Epithelial cell of prostate (primary cell): ENCODE measurements around the gene HAL.

Source experiments
- DNase-seq: peaks from one replicate; pipeline ENCODE4 v3.0.0-alpha.2; 2011; ENCODE audit warnings: low read depth, low spot score
- H3K27ac ChIP-seq: fragments of 450-650 bp; 2 replicates; pipeline ENCODE4 v1.5.1; 2017; ENCODE audit warnings: mild to moderate bottlenecking

Gene HAL

GRCh38 chr12:95996034-95996658, at the start of gene HAL:
HAL (minus strand) TSS chr12:95996344; CDS start chr12:95995910, 434 bp downstream.
- no peak within 1 kb of the TSS for H3K27ac ChIP-seq
- no peak for DNase-seq

- no peak overlapping the region for H3K27ac ChIP-seq
- no peak for DNase-seq
Measured at GRCh38 chr12:96045566-96045965, 49.4 kb upstream of the HAL start.

GRCh38 chr12:96044943-96045290, 48.8 kb upstream of the HAL start:
- DNase-seq, result no peak
- H3K27ac ChIP-seq, result no peak overlapping the region

- DNase-seq, result no peak
Measured at GRCh38 chr12:96044017-96044942, 48.1 kb upstream of the HAL start.

GRCh38 chr12:96041181-96041580, 45.0 kb upstream of the HAL start:
- no peak for DNase-seq

More at GRCh38 chr12:96044017-96044942, 48.1 kb upstream of the HAL start:
- peak overlapping the region; percentile 26 for H3K27ac ChIP-seq

GRCh38 chr12:96040305-96041133, 44.4 kb upstream of the HAL start:
- no peak for DNase-seq
- no peak overlapping the region for H3K27ac ChIP-seq

More at GRCh38 chr12:96041181-96041580, 45.0 kb upstream of the HAL start:
- no peak overlapping the region for H3K27ac ChIP-seq

- no peak for DNase-seq
- H3K27ac ChIP-seq, result no peak overlapping the region
Measured at GRCh38 chr12:96039516-96039915, 43.4 kb upstream of the HAL start.

- H3K27ac ChIP-seq, result no peak overlapping the region
- no peak for DNase-seq
Measured at GRCh38 chr12:96036765-96037455, 40.8 kb upstream of the HAL start.

GRCh38 chr12:96035283-96036236, 39.4 kb upstream of the HAL start, which contains the start of gene LTA4H:
LTA4H (minus strand) TSS chr12:96035587; CDS start chr12:96035519, 68 bp downstream.
- DNase-seq, result peak; percentile 92

GRCh38 chr12:96034621-96035282, 38.6 kb upstream of the HAL start:
- DNase-seq, result no peak
- peak overlapping the region; percentile 64 for H3K27ac ChIP-seq

More at GRCh38 chr12:96035283-96036236, 39.4 kb upstream of the HAL start, which contains the start of gene LTA4H:
- peak within 1 kb of the TSS; percentile 64 for H3K27ac ChIP-seq

- H3K27ac ChIP-seq, result peak overlapping the region; percentile 64
- no peak for DNase-seq
Measured at GRCh38 chr12:96033549-96034389, 37.6 kb upstream of the HAL start.

GRCh38 chr12:96029826-96030225, 33.7 kb upstream of the HAL start:
- DNase-seq, result no peak
- H3K27ac ChIP-seq, result no peak overlapping the region

- no peak overlapping the region for H3K27ac ChIP-seq
- DNase-seq, result no peak
Measured at GRCh38 chr12:96028538-96028937, 32.4 kb upstream of the HAL start.

- DNase-seq, result no peak
- H3K27ac ChIP-seq, result no peak overlapping the region
Measured at GRCh38 chr12:96026331-96026730, 30.2 kb upstream of the HAL start.

GRCh38 chr12:96025518-96025917, 29.4 kb upstream of the HAL start:
- no peak overlapping the region for H3K27ac ChIP-seq
- no peak for DNase-seq

GRCh38 chr12:96020314-96021003, 24.3 kb upstream of the HAL start:
- no peak for DNase-seq
- H3K27ac ChIP-seq, result no peak overlapping the region

GRCh38 chr12:96015672-96016071, 19.5 kb upstream of the HAL start:
- H3K27ac ChIP-seq, result no peak overlapping the region
- DNase-seq, result no peak
